ENCODE measurements around the gene WASHC1.
"Not testable (repeated sequence)": the region's sequence is repeated elsewhere in the genome, so short reads cannot be mapped to it uniquely, and the experiment has no call there.

The WASHC1 gene

DNA sequence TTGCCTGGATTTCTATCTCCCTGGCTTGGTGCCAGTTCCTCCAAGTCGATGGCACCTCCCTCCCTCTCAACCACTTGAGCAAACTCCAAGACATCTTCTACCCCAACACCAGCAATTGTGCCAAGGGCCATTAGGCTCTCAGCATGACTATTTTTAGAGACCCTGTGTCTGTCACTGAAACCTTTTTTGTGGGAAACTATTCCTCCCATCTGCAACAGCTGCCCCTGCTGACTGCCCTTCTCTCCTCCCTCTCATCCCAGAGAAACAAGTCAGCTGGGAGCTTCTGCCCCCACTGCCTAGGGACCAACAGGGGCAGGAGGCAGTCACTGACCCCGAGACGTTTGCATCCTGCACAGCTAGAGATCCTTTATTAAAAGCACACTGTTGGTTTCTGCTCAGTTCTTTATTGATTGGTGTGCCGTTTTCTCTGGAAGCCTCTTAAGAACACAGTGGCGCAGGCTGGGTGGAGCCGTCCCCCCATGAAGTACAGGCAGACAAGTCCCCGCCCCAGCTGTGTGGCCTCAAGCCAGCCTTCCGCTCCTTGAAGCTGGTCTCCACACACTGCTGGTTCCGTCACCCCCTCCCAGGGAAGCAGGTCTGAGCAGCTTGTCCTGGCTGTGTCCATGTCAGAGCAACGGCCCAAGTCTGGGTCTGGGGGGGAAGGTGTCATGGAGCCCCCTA is 15.0 kb downstream of the WASHC1 start:
- not testable (repeated sequence) for DNase-seq

DNA sequence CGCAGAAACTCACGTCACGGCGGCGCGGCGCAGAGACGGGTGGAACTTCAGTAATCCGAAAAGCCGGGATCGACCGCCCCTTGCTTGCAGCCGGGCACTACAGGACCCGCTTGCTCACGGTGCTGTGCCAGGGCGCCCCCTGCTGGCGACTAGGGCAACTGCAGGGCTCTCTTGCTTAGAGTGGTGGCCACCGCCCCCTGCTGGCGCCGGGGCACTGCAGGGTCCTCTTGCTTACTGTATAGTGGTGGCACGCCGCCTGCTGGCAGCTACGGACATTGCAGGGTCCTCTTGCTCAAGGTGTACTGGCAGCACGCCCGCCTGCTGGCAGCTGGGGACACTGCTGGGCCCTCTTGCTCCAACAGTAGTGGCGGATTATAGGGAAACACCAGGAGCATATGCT is 18.1 kb downstream of the WASHC1 start:
- not testable (repeated sequence) for DNase-seq

DNA sequence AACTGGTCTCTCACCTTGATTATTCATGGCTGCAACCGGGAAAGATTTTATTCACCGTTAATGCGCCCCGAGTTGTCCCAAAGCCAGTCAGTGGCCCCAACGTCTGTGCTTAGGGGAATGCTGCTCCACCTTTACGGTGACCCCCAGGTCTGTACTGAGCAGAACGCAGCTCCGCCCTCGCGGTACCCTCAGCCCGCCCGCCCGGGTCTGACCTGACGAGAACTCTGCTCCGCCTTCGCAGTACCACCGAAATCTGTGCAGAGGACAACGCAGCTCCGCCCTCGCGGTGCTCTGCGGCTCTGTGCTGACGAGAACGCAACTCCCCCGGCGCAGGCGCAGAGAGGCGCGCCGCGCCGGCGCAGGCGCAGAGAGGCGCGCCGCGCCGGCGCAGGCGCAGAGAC is 18.6 kb downstream of the WASHC1 start:
- DNase-seq, result not testable (repeated sequence)

DNA sequence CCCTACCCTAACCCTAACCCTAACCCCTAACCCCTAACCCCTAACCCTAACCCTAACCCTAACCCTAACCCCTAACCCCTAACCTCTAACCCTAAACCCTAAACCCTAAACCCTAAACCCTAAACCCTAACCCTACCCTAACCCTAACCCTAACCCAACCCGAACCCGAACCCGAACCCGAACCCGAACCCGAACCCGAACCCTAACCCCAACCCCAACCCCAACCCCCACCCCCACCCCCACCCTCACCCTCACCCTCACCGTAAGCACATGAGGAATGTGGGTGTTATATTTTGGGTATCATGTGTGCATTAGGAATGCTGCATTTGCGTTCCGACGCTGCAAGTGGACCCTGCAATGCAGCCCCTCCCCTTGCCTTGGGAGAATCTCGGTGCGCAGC is 19.0 kb downstream of the WASHC1 start:
- not testable (repeated sequence) for DNase-seq

Data from GDM1 (cell line).